ENCODE measurements around the gene RNF151.

RNF151 gene

GRCh38 chr16:2008009-2008526 is 41.4 kb downstream of the RNF151 start:
- Histone ChIP-seq H3K36me3 (replicated peaks in 1 of 2; ENCODE audit: control insufficient read depth in 2 of 2, insufficient read depth in 2 of 2, low read length in 2 of 2) (peaks cover 9 to 25% of the 10 kb centered on the region in 2 donors), H3K23ac (ENCODE audit: low read depth, low read length, poor library complexity) (peak overlapping the region; percentile 31), H2BK5ac (ENCODE audit: low read length) (no peak overlapping the region), H4K91ac (ENCODE audit: low read depth, low read length, poor library complexity) (peak overlapping the region; percentile 85), H2AFZ (ENCODE audit: low read length) (no peak overlapping the region), H3K18ac (ENCODE audit: low read length) (no peak overlapping the region), H3K27me3 (ENCODE audit: control insufficient read depth in 3 of 3, insufficient read depth in 3 of 3, low read depth in 1 of 3, low read length in 3 of 3) (no peaks in the 10 kb centered on the region), H3K4me1 (ENCODE audit: control insufficient read depth in 2 of 2, insufficient read depth in 1 of 2, low read depth in 1 of 2, low read length in 2 of 2) (peaks cover 28 to 35% of the 10 kb centered on the region in 2 donors), H4K8ac (ENCODE audit: low read depth, low read length) (peak overlapping the region; percentile 17), H3K9ac (ENCODE audit: low read depth, low read length, poor library complexity) (peak overlapping the region; percentile 70), H2BK12ac (ENCODE audit: low read length) (peak overlapping the region; percentile 16), H3K14ac (ENCODE audit: low read length) (no peak overlapping the region), H3K4me2 (ENCODE audit: insufficient read depth, low read length, poor library complexity, severe bottlenecking) (no peak overlapping the region), H3K79me1 (ENCODE audit: low read depth, low read length) (peaks cover 37% of the 10 kb centered on the region), H2BK15ac (ENCODE audit: low read length) (no peak overlapping the region), H3K27ac (replicated peaks; ENCODE audit: low read length) (no peak overlapping the region), H3K4ac (ENCODE audit: low read length) (peak overlapping the region; percentile 37), H3K9me3 (replicated peaks in 1 of 2; ENCODE audit: control insufficient read depth in 2 of 2, insufficient read depth in 1 of 2, low read depth in 1 of 2, low read length in 2 of 2) (no peaks in the 10 kb centered on the region), H2AK5ac (ENCODE audit: low read depth, low read length) (no peak overlapping the region), H2BK120ac (ENCODE audit: low read depth, low read length) (no peak overlapping the region), H3K4me3 (ENCODE audit: low read length in 2 of 2) (peak overlapping the region in 1 of 2 donors; percentile 65)
- DNase-seq (ENCODE audit: low spot score) = no peak
- WGBS, 2 donors (ENCODE audit: extremely low coverage in 2 of 2, insufficient read length in 2 of 2, insufficient replicate concordance in 1 of 2) = no CpG with 5 or more reads among the region's 15 CpGs

- Histone ChIP-seq H4K8ac (ENCODE audit: low read depth, low read length) (no peak overlapping the region), H2BK120ac (ENCODE audit: low read depth, low read length) (no peak overlapping the region), H3K4me1 (ENCODE audit: control insufficient read depth in 2 of 2, insufficient read depth in 1 of 2, low read depth in 1 of 2, low read length in 2 of 2) (peaks cover 25 to 32% of the 10 kb centered on the region in 2 donors), H3K9me3 (replicated peaks in 1 of 2; ENCODE audit: control insufficient read depth in 2 of 2, insufficient read depth in 1 of 2, low read depth in 1 of 2, low read length in 2 of 2) (no peaks in the 10 kb centered on the region), H3K27me3 (ENCODE audit: control insufficient read depth in 3 of 3, insufficient read depth in 3 of 3, low read depth in 1 of 3, low read length in 3 of 3) (no peaks in the 10 kb centered on the region), H3K36me3 (replicated peaks in 1 of 2; ENCODE audit: control insufficient read depth in 2 of 2, insufficient read depth in 2 of 2, low read length in 2 of 2) (peaks cover 8 to 19% of the 10 kb centered on the region in 2 donors), H2BK15ac (ENCODE audit: low read length) (no peak overlapping the region), H3K14ac (ENCODE audit: low read length) (peak overlapping the region; percentile 49), H3K4me2 (ENCODE audit: insufficient read depth, low read length, poor library complexity, severe bottlenecking) (peak overlapping the region; percentile 80), H3K4ac (ENCODE audit: low read length) (no peak overlapping the region), H3K79me1 (ENCODE audit: low read depth, low read length) (peaks cover 34% of the 10 kb centered on the region), H3K4me3 (ENCODE audit: low read length in 2 of 2) (peak overlapping the region; percentile 65 to 99), H3K18ac (ENCODE audit: low read length) (peak overlapping the region; percentile 82), H2BK12ac (ENCODE audit: low read length) (no peak overlapping the region), H2AFZ (ENCODE audit: low read length) (peak overlapping the region; percentile 78), H3K9ac (ENCODE audit: low read depth, low read length, poor library complexity) (peak overlapping the region; percentile 96), H2AK5ac (ENCODE audit: low read depth, low read length) (peak overlapping the region; percentile 11), H4K91ac (ENCODE audit: low read depth, low read length, poor library complexity) (no peak overlapping the region), H2BK5ac (ENCODE audit: low read length) (no peak overlapping the region), H3K27ac (replicated peaks; ENCODE audit: low read length) (no peak overlapping the region), H3K23ac (ENCODE audit: low read depth, low read length, poor library complexity) (peak overlapping the region; percentile 48)
- no CpG with 5 or more reads among the region's 23 CpGs for WGBS, 2 donors (ENCODE audit: extremely low coverage in 2 of 2, insufficient read length in 2 of 2, insufficient replicate concordance in 1 of 2)
- DNase-seq (ENCODE audit: low spot score) = no peak
These were observed 42.0 kb downstream of the RNF151 start for GRCh38 chr16:2008631-2009163.

- H3K27me3 ChIP-seq (ENCODE audit: control insufficient read depth in 3 of 3, insufficient read depth in 3 of 3, low read depth in 1 of 3, low read length in 3 of 3) = no peaks in the 10 kb centered on the region
- H3K14ac ChIP-seq (ENCODE audit: low read length) = peak overlapping the region; percentile 71
- peak overlapping the region; percentile 11 for H2AK5ac ChIP-seq (ENCODE audit: low read depth, low read length)
- peak overlapping the region; percentile 96 for H3K9ac ChIP-seq (ENCODE audit: low read depth, low read length, poor library complexity)
- H2BK120ac ChIP-seq (ENCODE audit: low read depth, low read length) = no peak overlapping the region
- H3K9me3 ChIP-seq (replicated peaks in 1 of 2; ENCODE audit: control insufficient read depth in 2 of 2, insufficient read depth in 1 of 2, low read depth in 1 of 2, low read length in 2 of 2) = no peaks in the 10 kb centered on the region
- H2BK15ac ChIP-seq (ENCODE audit: low read length) = no peak overlapping the region
- no peak overlapping the region for H2BK5ac ChIP-seq (ENCODE audit: low read length)
- H3K79me1 ChIP-seq (ENCODE audit: low read depth, low read length) = peaks cover 31% of the 10 kb centered on the region
- H3K36me3 ChIP-seq (replicated peaks in 1 of 2; ENCODE audit: control insufficient read depth in 2 of 2, insufficient read depth in 2 of 2, low read length in 2 of 2) = peaks cover 8 to 18% of the 10 kb centered on the region in 2 donors
- H3K4ac ChIP-seq (ENCODE audit: low read length) = no peak overlapping the region
- H3K4me1 ChIP-seq (ENCODE audit: control insufficient read depth in 2 of 2, insufficient read depth in 1 of 2, low read depth in 1 of 2, low read length in 2 of 2) = peaks cover 22 to 28% of the 10 kb centered on the region in 2 donors
- no peak for DNase-seq (ENCODE audit: low spot score)
- H3K27ac ChIP-seq (replicated peaks; ENCODE audit: low read length) = no peak overlapping the region
- H2AFZ ChIP-seq (ENCODE audit: low read length) = peak overlapping the region; percentile 78
- H3K23ac ChIP-seq (ENCODE audit: low read depth, low read length, poor library complexity) = no peak overlapping the region
- H2BK12ac ChIP-seq (ENCODE audit: low read length) = no peak overlapping the region
- peak overlapping the region; percentile 65 to 99 for H3K4me3 ChIP-seq (ENCODE audit: low read length in 2 of 2)
- WGBS, 2 donors (ENCODE audit: extremely low coverage in 2 of 2, insufficient read length in 2 of 2, insufficient replicate concordance in 1 of 2) = no CpG with 5 or more reads among the region's 55 CpGs
- H4K91ac ChIP-seq (ENCODE audit: low read depth, low read length, poor library complexity) = no peak overlapping the region
- H3K18ac ChIP-seq (ENCODE audit: low read length) = peak overlapping the region; percentile 82
- H3K4me2 ChIP-seq (ENCODE audit: insufficient read depth, low read length, poor library complexity, severe bottlenecking) = peak overlapping the region; percentile 80
- no peak overlapping the region for H4K8ac ChIP-seq (ENCODE audit: low read depth, low read length)
These were observed 42.6 kb downstream of the RNF151 start for GRCh38 chr16:2009164-2009711.

GRCh38 chr16:2009791-2010510 is 43.3 kb downstream of the RNF151 start, which contains the start of gene ZNF598:
Gene ZNF598 (minus strand): TSS chr16:2009821.
- Histone ChIP-seq H3K18ac (ENCODE audit: low read length) (peak within 1 kb of the TSS; percentile 82), H3K9me3 (replicated peaks in 1 of 2; ENCODE audit: control insufficient read depth in 2 of 2, insufficient read depth in 1 of 2, low read depth in 1 of 2, low read length in 2 of 2) (no peaks in the 10 kb centered on the region), H2AFZ (ENCODE audit: low read length) (peak within 1 kb of the TSS; percentile 84), H4K91ac (ENCODE audit: low read depth, low read length, poor library complexity) (no peak within 1 kb of the TSS), H3K4me1 (ENCODE audit: control insufficient read depth in 2 of 2, insufficient read depth in 1 of 2, low read depth in 1 of 2, low read length in 2 of 2) (peaks cover 17 to 22% of the 10 kb centered on the region in 2 donors), H3K4me3 (ENCODE audit: low read length in 2 of 2) (peak within 1 kb of the TSS; percentile 65 to 99), H3K27ac (replicated peaks; ENCODE audit: low read length) (peak within 1 kb of the TSS; percentile 9), H3K9ac (ENCODE audit: low read depth, low read length, poor library complexity) (peak within 1 kb of the TSS; percentile 97), H2BK120ac (ENCODE audit: low read depth, low read length) (no peak within 1 kb of the TSS), H2BK15ac (ENCODE audit: low read length) (peak within 1 kb of the TSS; percentile 46), H3K23ac (ENCODE audit: low read depth, low read length, poor library complexity) (peak within 1 kb of the TSS; percentile 48), H3K36me3 (replicated peaks in 1 of 2; ENCODE audit: control insufficient read depth in 2 of 2, insufficient read depth in 2 of 2, low read length in 2 of 2) (peaks cover 8 to 18% of the 10 kb centered on the region in 2 donors), H3K79me1 (ENCODE audit: low read depth, low read length) (peaks cover 28% of the 10 kb centered on the region), H3K27me3 (ENCODE audit: control insufficient read depth in 3 of 3, insufficient read depth in 3 of 3, low read depth in 1 of 3, low read length in 3 of 3) (no peaks in the 10 kb centered on the region), H3K14ac (ENCODE audit: low read length) (peak within 1 kb of the TSS; percentile 71), H3K4ac (ENCODE audit: low read length) (no peak within 1 kb of the TSS), H2AK5ac (ENCODE audit: low read depth, low read length) (peak within 1 kb of the TSS; percentile 53), H4K8ac (ENCODE audit: low read depth, low read length) (peak within 1 kb of the TSS; percentile 24), H3K4me2 (ENCODE audit: insufficient read depth, low read length, poor library complexity, severe bottlenecking) (peak within 1 kb of the TSS; percentile 81), H2BK5ac (ENCODE audit: low read length) (peak within 1 kb of the TSS; percentile 42), H2BK12ac (ENCODE audit: low read length) (no peak within 1 kb of the TSS)
- WGBS, 2 donors (ENCODE audit: extremely low coverage in 2 of 2, insufficient read length in 2 of 2, insufficient replicate concordance in 1 of 2) = no CpG with 5 or more reads among the region's 52 CpGs
- DNase-seq (ENCODE audit: low spot score) = peak; percentile 83

Data from neuronal stem cell (in vitro differentiated cells).